ENCODE results near the gene VDAC2. TPM values are rescaled to one million over a fixed set of nuclear protein-coding genes. Genes with fewer than 3 reads are reported as not detected.

The VDAC2 gene
- total RNA-seq (ENCODE audit: low replicate concordance): 204 and 242 TPM in 2 replicates
- long read RNA-seq, transcript VDAC2-203 (10 exons, 1,557 nt): major isoform, 1,594 of 1,694 reads
- long read RNA-seq, partial matches to known transcripts: 20 of 1,694 reads
- long read RNA-seq, other reads (novel, unspliced or antisense): 77 of 1,694 reads

GRCh38 chr10:75210282-75211006 is at the start of gene VDAC2:
Gene VDAC2, plus strand, starts transcription at chr10:75210796. Its CDS starts 363 bp downstream, at chr10:75211159.
- peak; percentile 94 for DNase-seq (ENCODE audit: extremely low spot score, unreplicated experiment)
- Mint-ChIP-seq H3K27ac (peak within 1 kb of the TSS; percentile 100), H3K36me3 (peaks cover 20% of the 10 kb centered on the region), H3K4me3 (peak within 1 kb of the TSS; percentile 99), H3K4me1 (ENCODE audit: unreplicated experiment) (peaks cover 35% of the 10 kb centered on the region), H3K27me3 (no peaks in the 10 kb centered on the region), H3K9me3 (no peaks in the 10 kb centered on the region)
- TF ChIP-seq CTCF (conservative IDR thresholded peaks at IDR 0.05): no peak

- no peaks in the 10 kb centered on the region for H3K4me1 Mint-ChIP-seq (ENCODE audit: unreplicated experiment)
- peaks cover 10% of the 10 kb centered on the region for H3K36me3 Mint-ChIP-seq
- H3K27ac Mint-ChIP-seq: no peak overlapping the region
- no peak for DNase-seq (ENCODE audit: extremely low spot score, unreplicated experiment)
- no peak for TF ChIP-seq CTCF (conservative IDR thresholded peaks at IDR 0.05)
- no peak overlapping the region for H3K4me3 Mint-ChIP-seq
- no peaks in the 10 kb centered on the region for H3K27me3 Mint-ChIP-seq
- no peaks in the 10 kb centered on the region for H3K9me3 Mint-ChIP-seq
Measured at GRCh38 chr10:75165684-75166622, 44.6 kb upstream of the VDAC2 start.

DNA sequence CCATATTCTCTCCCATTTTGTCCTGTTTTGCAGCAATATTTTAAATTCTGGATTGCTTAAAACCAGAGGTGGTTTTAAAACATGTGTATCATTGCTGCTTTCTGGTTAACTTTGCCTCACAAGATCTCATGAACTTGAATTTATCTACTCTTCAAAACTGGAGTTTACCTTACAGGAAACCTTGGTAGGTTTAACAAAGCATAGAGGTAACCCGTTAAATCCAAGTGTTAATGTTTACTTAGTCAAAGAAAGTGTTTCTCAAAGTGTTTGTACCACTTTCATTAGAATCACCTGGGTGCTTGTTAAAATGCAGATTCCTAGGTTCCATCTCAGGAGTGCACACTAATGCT is 44.0 kb upstream of the VDAC2 start:
- H3K36me3 Mint-ChIP-seq: peaks cover 10% of the 10 kb centered on the region
- H3K4me1 Mint-ChIP-seq (ENCODE audit: unreplicated experiment): no peaks in the 10 kb centered on the region
- no peaks in the 10 kb centered on the region for H3K27me3 Mint-ChIP-seq
- H3K27ac Mint-ChIP-seq: no peak overlapping the region
- H3K9me3 Mint-ChIP-seq: no peaks in the 10 kb centered on the region
- DNase-seq (ENCODE audit: extremely low spot score, unreplicated experiment): no peak
- no peak for TF ChIP-seq CTCF (conservative IDR thresholded peaks at IDR 0.05)
- no peak overlapping the region for H3K4me3 Mint-ChIP-seq

- Mint-ChIP-seq H3K9me3 (no peaks in the 10 kb centered on the region), H3K27me3 (no peaks in the 10 kb centered on the region), H3K27ac (no peak overlapping the region), H3K4me1 (ENCODE audit: unreplicated experiment) (no peaks in the 10 kb centered on the region), H3K36me3 (peaks cover 10% of the 10 kb centered on the region), H3K4me3 (no peak overlapping the region)
- DNase-seq (ENCODE audit: extremely low spot score, unreplicated experiment): no peak
- TF ChIP-seq CTCF (conservative IDR thresholded peaks at IDR 0.05): no peak
Measured at GRCh38 chr10:75168275-75168674, 42.3 kb upstream of the VDAC2 start.

GRCh38 chr10:75170215-75170614 is 40.4 kb upstream of the VDAC2 start:
- Mint-ChIP-seq H3K9me3 (no peaks in the 10 kb centered on the region), H3K36me3 (peaks cover 12% of the 10 kb centered on the region), H3K27ac (no peak overlapping the region), H3K4me1 (ENCODE audit: unreplicated experiment) (no peaks in the 10 kb centered on the region), H3K27me3 (no peaks in the 10 kb centered on the region), H3K4me3 (no peak overlapping the region)
- no peak for DNase-seq (ENCODE audit: extremely low spot score, unreplicated experiment)
- no peak for TF ChIP-seq CTCF (conservative IDR thresholded peaks at IDR 0.05)
